GM12874 (cell line): ENCODE data around the gene CNOT10.

ENCODE experiments used
- CTCF ChIP-seq: IDR thresholded peaks from 2 replicates; pipeline ENCODE4 v1.5.1; 2011; ENCODE audit warnings: low read depth, mild to moderate bottlenecking, control low read depth, low read length, moderate library complexity; ENCODE audit not compliant: insufficient read depth

CNOT10 gene

GRCh38 chr3:32751377-32751776 is 66.4 kb downstream of the CNOT10 start:
- TF ChIP-seq CTCF = no peak

GRCh38 chr3:32755761-32756160 is 70.8 kb downstream of the CNOT10 start:
- TF ChIP-seq CTCF = no peak

GRCh38 chr3:32757618-32758374 is 72.8 kb downstream of the CNOT10 start:
- TF ChIP-seq CTCF = no peak

- no peak for TF ChIP-seq CTCF
Measured at GRCh38 chr3:32758375-32758753, 73.4 kb downstream of the CNOT10 start.

GRCh38 chr3:32759342-32759741 is 74.4 kb downstream of the CNOT10 start:
- TF ChIP-seq CTCF = no peak

- no peak for TF ChIP-seq CTCF
Measured at GRCh38 chr3:32764481-32764880, 79.5 kb downstream of the CNOT10 start.

GRCh38 chr3:32778389-32778788 is 93.4 kb downstream of the CNOT10 start:
- TF ChIP-seq CTCF = no peak
